Upper lobe of left lung (tissue), 4 donors: ENCODE results near the gene CIB4.

ENCODE experiments used
- EP300 ChIP-seq, 4 donors: sonication (generic); formaldehyde crosslinking; IDR thresholded peaks; one replicate each; pipeline ENCODE4 v1.5.1; 2017; ENCODE audit warnings: antibody characterized with exemption in 4 of 4, control low read depth in 2 of 4
- POLR2A ChIP-seq, 4 donors: fragments of 450-650 bp; IDR thresholded peaks; one replicate each; pipeline ENCODE4 v1.5.1; 2016 to 2017; ENCODE audit warnings: antibody characterized with exemption in 4 of 4, mild to moderate bottlenecking in 2 of 4
- POLR2AphosphoS5 ChIP-seq, 2 donors: sonication (generic); formaldehyde crosslinking; IDR thresholded peaks; one replicate each; pipeline ENCODE4 v1.5.1; 2017; ENCODE audit warnings: antibody characterized with exemption in 2 of 2
- TF ChIP-seq, protein P1 (sequence below), 6 experiments: fragments of 450-650 bp in 4 of 6; fragments of 200-600 bp in 2 of 6; sonication (generic) in 2 of 6; IDR thresholded peaks; one replicate each; pipeline ENCODE4 v1.5.1; 2016 to 2019; ENCODE audit warnings: antibody characterized with exemption in 6 of 6

DNA sequence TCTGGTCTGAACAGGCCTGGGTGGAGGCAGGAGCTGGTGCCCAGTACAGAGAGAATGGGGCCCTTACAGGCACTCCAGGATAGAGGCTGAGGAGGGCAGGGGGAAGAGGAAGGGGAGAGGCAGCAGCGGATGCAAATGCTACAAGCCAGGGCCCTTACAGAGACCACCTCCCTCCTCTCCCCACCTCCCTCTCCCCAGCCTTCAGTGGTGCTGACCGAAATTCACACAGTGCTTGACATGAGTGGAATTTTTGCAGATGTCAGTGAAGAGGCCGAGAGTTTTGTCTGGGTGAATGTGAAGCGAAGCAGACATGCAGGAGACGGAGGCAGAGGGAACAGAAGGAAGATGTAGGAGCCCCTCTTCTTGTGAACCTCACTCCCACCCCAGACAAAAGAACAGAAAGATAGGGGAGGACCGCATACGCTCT, 31.9 kb downstream of the CIB4 start:
- TF ChIP-seq, protein P1, sequence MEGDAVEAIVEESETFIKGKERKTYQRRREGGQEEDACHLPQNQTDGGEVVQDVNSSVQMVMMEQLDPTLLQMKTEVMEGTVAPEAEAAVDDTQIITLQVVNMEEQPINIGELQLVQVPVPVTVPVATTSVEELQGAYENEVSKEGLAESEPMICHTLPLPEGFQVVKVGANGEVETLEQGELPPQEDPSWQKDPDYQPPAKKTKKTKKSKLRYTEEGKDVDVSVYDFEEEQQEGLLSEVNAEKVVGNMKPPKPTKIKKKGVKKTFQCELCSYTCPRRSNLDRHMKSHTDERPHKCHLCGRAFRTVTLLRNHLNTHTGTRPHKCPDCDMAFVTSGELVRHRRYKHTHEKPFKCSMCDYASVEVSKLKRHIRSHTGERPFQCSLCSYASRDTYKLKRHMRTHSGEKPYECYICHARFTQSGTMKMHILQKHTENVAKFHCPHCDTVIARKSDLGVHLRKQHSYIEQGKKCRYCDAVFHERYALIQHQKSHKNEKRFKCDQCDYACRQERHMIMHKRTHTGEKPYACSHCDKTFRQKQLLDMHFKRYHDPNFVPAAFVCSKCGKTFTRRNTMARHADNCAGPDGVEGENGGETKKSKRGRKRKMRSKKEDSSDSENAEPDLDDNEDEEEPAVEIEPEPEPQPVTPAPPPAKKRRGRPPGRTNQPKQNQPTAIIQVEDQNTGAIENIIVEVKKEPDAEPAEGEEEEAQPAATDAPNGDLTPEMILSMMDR (IDR thresholded peaks at IDR 0.05): no peak
- TF ChIP-seq POLR2AphosphoS5 (IDR thresholded peaks at IDR 0.05) (no peak), POLR2A (IDR thresholded peaks at IDR 0.05) (no peak), EP300 (IDR thresholded peaks at IDR 0.05) (no peak)
